ENCODE data around the gene A4GALT. TPM values are rescaled to one million over a fixed set of nuclear protein-coding genes. Genes with fewer than 3 reads are reported as not detected.

A4GALT gene
- total RNA-seq, 4 donors from 2014 or later: 10.9 to 36.4 (median 23.3) TPM

GRCh38 chr22:42645341-42645937 lies 75.2 kb downstream of the A4GALT start:
- TF ChIP-seq CTCF (IDR thresholded peaks at IDR 0.05; ENCODE audit: low read depth): no peak

- TF ChIP-seq CTCF (IDR thresholded peaks at IDR 0.05; ENCODE audit: low read depth): no peak
Observed at GRCh38 chr22:42644422-42645340, 76.0 kb downstream of the A4GALT start.

GRCh38 chr22:42643634-42644421 lies 76.8 kb downstream of the A4GALT start:
- TF ChIP-seq CTCF (IDR thresholded peaks at IDR 0.05; ENCODE audit: low read depth): no peak

GRCh38 chr22:42642806-42643633 lies 77.7 kb downstream of the A4GALT start:
- no peak for TF ChIP-seq CTCF (IDR thresholded peaks at IDR 0.05; ENCODE audit: low read depth)

Small RNA genes within 50 kb of the gene (small RNA-seq; reads per million reads assigned to genes)
- gene RF00019: 0.49 reads per million

Other genes with a start within 250 kb of the A4GALT start
- gene RRP7A, start 201.1 kb downstream of the A4GALT start, total RNA-seq: 10 to 100 TPM; 10.9 to 29.4 (median 17.4) TPM
- gene SERHL2, start 166.9 kb downstream of the A4GALT start, total RNA-seq: 1 to 10 TPM; 1.3 to 2.1 (median 1.8) TPM
- 10 to 100 TPM; 24.9 to 29.3 (median 25.6) TPM for gene POLDIP3, start 106.0 kb downstream of the A4GALT start, total RNA-seq
- 1 to 10 TPM in 1 of 4 donors, not detected in 3; 2.4 TPM for gene ATP5MGL, start 80.3 kb downstream of the A4GALT start, total RNA-seq
- 100 to 1,000 TPM; 131 to 381 (median 222) TPM for gene CYB5R3, start 71.5 kb downstream of the A4GALT start, total RNA-seq
- gene ARFGAP3, start 136.4 kb upstream of the A4GALT start, total RNA-seq: 10 to 100 TPM; 31.8 to 72.1 (median 50.8) TPM